ENCODE data around the gene ROR2. TPM values are rescaled to one million over a fixed set of nuclear protein-coding genes. Genes with fewer than 3 reads are reported as not detected.

Gene ROR2
- total RNA-seq, 2 donors from 2014 or later, result 0.21 to 0.68 TPM

- Histone ChIP-seq H3K36me3 (no peaks in the 10 kb centered on the region), H3K4me3 (no peak overlapping the region), H3K27ac (no peak overlapping the region), H3K4me1 (ENCODE audit: control insufficient read depth in 1 of 2, low read depth in 2 of 2) (no peaks in the 10 kb centered on the region), H3K27me3 (replicated peaks; ENCODE audit: insufficient read depth) (no peaks in the 10 kb centered on the region), H3K9me3 (no peaks in the 10 kb centered on the region)
- TF ChIP-seq, protein P1, sequence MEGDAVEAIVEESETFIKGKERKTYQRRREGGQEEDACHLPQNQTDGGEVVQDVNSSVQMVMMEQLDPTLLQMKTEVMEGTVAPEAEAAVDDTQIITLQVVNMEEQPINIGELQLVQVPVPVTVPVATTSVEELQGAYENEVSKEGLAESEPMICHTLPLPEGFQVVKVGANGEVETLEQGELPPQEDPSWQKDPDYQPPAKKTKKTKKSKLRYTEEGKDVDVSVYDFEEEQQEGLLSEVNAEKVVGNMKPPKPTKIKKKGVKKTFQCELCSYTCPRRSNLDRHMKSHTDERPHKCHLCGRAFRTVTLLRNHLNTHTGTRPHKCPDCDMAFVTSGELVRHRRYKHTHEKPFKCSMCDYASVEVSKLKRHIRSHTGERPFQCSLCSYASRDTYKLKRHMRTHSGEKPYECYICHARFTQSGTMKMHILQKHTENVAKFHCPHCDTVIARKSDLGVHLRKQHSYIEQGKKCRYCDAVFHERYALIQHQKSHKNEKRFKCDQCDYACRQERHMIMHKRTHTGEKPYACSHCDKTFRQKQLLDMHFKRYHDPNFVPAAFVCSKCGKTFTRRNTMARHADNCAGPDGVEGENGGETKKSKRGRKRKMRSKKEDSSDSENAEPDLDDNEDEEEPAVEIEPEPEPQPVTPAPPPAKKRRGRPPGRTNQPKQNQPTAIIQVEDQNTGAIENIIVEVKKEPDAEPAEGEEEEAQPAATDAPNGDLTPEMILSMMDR (IDR thresholded peaks at IDR 0.05), result no peak
- ATAC-seq (ENCODE audit: insufficient number of reproducible peaks, low FRiP score, low read depth) (no peak), DNase-seq (ENCODE audit: low spot score) (no peak)
Observed at GRCh38 chr9:91611582-91611981, 338.4 kb downstream of the ROR2 start.

GRCh38 chr9:91606255-91606995 is 343.6 kb downstream of the ROR2 start:
- H3K4me3 ChIP-seq, result no peak overlapping the region
- ATAC-seq (ENCODE audit: insufficient number of reproducible peaks, low FRiP score, low read depth) (no peak), DNase-seq (ENCODE audit: low spot score) (no peak)
- no peaks in the 10 kb centered on the region for H3K4me1 ChIP-seq (ENCODE audit: control insufficient read depth in 1 of 2, low read depth in 2 of 2)
- H3K36me3 ChIP-seq, result no peaks in the 10 kb centered on the region
- no peak overlapping the region for H3K27ac ChIP-seq
- TF ChIP-seq, protein P1 (IDR thresholded peaks at IDR 0.05), result no peak
- H3K9me3 ChIP-seq, result no peaks in the 10 kb centered on the region
- H3K27me3 ChIP-seq (replicated peaks; ENCODE audit: insufficient read depth), result no peaks in the 10 kb centered on the region

DNA sequence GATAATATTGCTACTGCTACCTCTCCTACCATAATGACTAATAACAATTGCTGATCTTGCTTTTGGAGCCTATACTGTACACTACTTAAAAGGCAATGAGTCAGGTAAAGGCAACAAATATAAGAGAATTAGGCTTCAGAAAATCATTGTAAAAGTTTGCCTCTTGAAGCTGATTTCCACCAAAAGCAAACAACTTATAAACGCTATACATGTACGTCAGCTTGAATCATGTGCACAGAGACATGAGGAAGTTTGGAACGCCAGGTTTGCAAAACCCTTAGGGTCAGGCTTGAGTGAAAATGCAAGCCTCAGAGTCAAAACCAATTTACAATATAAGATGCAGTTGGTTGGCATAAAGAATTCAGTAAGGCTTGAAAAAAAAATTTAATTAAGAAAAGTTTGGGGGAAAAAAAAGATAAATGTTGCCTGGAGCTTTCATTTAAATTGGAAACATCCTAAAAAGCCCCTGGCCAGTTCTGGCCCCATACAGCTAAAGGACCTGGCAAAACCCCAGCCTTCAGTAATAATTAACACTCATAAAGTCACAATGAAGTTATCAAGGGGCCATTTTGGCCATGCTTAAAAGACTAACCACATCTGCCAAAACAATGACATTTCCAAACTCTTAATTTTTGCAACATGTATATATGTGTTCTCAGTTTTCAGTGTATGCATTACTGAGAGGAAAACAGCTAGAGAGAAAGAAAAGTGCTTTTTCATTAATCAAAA is 345.4 kb downstream of the ROR2 start:
- ATAC-seq (ENCODE audit: insufficient number of reproducible peaks, low FRiP score, low read depth) (no peak), DNase-seq (ENCODE audit: low spot score) (no peak)
- no peak overlapping the region for H3K27ac ChIP-seq
- no peaks in the 10 kb centered on the region for H3K36me3 ChIP-seq
- H3K4me3 ChIP-seq, result no peak overlapping the region
- TF ChIP-seq, protein P1 (IDR thresholded peaks at IDR 0.05), result no peak
- H3K27me3 ChIP-seq (replicated peaks; ENCODE audit: insufficient read depth), result no peaks in the 10 kb centered on the region
- no peaks in the 10 kb centered on the region for H3K9me3 ChIP-seq
- no peaks in the 10 kb centered on the region for H3K4me1 ChIP-seq (ENCODE audit: control insufficient read depth in 1 of 2, low read depth in 2 of 2)

- H3K9me3 ChIP-seq, result no peaks in the 10 kb centered on the region
- H3K4me1 ChIP-seq (ENCODE audit: control insufficient read depth in 1 of 2, low read depth in 2 of 2), result no peaks in the 10 kb centered on the region
- ATAC-seq (ENCODE audit: insufficient number of reproducible peaks, low FRiP score, low read depth) (no peak), DNase-seq (ENCODE audit: low spot score) (no peak)
- H3K27ac ChIP-seq, result no peak overlapping the region
- H3K27me3 ChIP-seq (replicated peaks; ENCODE audit: insufficient read depth), result no peaks in the 10 kb centered on the region
- TF ChIP-seq, protein P1 (IDR thresholded peaks at IDR 0.05), result no peak
- H3K36me3 ChIP-seq, result no peaks in the 10 kb centered on the region
- H3K4me3 ChIP-seq, result no peak overlapping the region
Observed at GRCh38 chr9:91603932-91604331, 346.1 kb downstream of the ROR2 start.

- no peak for DNase-seq (ENCODE audit: low spot score)
- Histone ChIP-seq H3K4me3 (no peak overlapping the region), H3K27ac (no peak overlapping the region), H3K36me3 (no peaks in the 10 kb centered on the region), H3K9me3 (no peaks in the 10 kb centered on the region), H3K4me1 (ENCODE audit: control insufficient read depth in 1 of 2, low read depth in 2 of 2) (no peaks in the 10 kb centered on the region), H3K27me3 (replicated peaks; ENCODE audit: insufficient read depth) (no peaks in the 10 kb centered on the region)
- ATAC-seq (ENCODE audit: insufficient number of reproducible peaks, low FRiP score, low read depth), result no peak
- TF ChIP-seq, protein P1 (IDR thresholded peaks at IDR 0.05), result no peak
Observed at GRCh38 chr9:91599564-91599963, 350.5 kb downstream of the ROR2 start.

All from thoracic aorta (tissue), 2 donors.